GM18858 (cell line): ENCODE results near the gene SUPT16H.
"Not testable (repeated sequence)": the region's sequence is repeated elsewhere in the genome, so short reads cannot be mapped to it uniquely, and the experiment has no call there.

Source experiments
- ATAC-seq: cut with Tn5 transposase; IDR thresholded peaks from one replicate; pipeline ENCODE4 v1.9.1; 2021; ENCODE audit not compliant: unreplicated experiment

Gene SUPT16H

GRCh38 chr14:21307637-21308036, 76.2 kb downstream of the SUPT16H start:
- no peak for ATAC-seq

- ATAC-seq = not testable (repeated sequence)
Measured at GRCh38 chr14:21302836-21303140, 81.0 kb downstream of the SUPT16H start.

DNA sequence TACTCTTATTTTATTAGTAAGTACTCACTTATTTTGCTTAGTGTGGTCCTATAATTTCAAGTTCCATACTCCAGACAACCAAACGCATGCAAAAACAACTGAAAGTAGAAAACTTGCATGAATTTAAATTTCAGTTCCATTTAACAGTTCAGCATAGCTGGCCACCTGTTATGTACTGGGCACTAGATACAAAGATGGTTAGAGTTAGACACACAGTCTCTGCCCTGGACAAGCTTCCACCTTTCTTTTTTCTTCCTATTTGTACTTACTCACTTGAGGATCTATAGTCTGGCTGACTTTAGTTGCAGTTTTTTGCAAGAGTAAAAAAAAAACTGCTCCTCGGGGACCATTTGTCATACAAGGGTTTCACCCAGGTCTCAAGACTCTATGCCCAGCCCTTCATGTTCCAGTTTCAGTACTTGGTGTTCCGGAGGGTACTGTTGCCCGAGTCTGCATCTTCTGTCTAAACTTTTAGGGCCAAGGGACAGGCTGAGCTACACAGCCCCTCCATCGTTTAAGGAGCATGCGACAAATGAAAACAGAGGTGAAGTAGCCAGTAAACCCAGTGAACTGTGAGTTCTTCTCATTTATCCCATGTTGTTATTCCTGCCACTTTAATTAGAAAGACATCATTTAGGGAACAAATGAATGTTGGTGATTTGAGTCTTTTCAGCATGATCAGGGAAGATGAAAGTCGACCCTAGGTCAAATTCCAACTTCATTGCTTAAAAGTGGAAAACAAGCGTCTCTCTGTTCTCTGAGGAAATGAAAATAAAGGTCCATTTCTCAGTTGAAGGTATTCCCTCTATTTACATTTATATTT, 81.6 kb downstream of the SUPT16H start:
- no peak for ATAC-seq
